Measurements from ENCODE around the gene ATP5F1E.
A peak's percentile ranks its signal among the peaks of the same experiment; 100 is the strongest.
"Not testable (repeated sequence)": the region's sequence is repeated elsewhere in the genome, so short reads cannot be mapped to it uniquely, and the experiment has no call there.

The ATP5F1E gene

GRCh38 chr20:58987790-58988564 is 44.2 kb downstream of the ATP5F1E start:
- no peak for DNase-seq

DNA sequence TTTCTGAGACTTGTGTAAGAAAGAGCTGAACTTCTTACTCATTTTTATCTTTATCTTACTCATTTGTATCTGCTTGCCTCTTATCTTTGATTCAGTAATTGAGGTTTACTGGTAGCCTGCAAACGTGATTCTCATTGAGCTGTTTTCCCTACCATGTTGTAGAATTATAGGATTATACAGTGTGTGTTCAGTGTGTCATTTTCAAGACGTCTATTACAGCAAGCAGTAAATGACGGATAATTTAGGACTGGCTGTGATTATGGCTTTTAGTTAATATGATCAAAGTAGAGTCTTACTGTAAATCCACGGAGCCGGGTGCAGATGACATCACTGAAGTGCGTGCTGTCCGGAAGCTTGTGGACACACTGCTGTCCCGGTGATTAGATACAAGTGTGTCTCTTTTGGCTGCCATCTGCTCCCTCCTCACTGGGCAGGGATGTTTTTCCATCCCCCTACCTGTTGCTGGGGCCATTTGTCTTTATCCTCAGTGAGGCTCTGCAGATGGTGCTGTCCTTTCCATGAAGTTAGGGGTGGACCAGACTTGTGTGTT is 45.1 kb downstream of the ATP5F1E start:
- DNase-seq: no peak

DNA sequence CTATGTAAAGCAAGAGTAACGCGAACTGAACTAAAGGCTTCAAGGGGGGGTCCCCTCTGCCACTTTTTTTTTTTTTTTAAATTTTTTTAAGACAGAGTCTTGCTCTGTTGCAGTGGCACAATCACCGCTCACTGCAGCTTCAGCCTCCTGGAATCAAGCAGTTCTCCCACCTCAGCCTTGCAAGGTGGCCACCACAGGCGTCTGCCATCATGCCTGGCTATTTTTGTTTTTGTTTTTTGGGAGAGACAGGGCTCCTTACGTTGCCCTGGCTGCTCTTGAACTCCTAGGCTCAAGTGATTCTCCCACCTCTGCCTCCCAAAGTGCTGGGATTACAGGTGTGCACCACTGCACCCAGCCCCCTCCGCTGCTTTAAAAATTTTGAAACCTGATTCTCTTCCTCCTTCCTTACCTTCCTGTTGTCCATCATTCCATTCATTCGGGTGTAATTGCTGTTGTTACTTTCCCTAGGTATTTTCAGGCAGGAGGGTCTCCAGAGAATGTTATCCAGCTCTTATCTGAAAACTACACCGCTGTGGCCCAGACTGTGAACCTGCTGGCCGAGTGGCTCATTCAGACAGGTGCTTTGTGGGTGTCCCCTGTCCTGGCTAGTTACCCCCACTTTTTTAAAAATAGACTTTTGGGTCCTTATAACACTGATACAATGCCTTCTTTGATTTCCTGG is 45.7 kb downstream of the ATP5F1E start:
- DNase-seq: no peak

DNA sequence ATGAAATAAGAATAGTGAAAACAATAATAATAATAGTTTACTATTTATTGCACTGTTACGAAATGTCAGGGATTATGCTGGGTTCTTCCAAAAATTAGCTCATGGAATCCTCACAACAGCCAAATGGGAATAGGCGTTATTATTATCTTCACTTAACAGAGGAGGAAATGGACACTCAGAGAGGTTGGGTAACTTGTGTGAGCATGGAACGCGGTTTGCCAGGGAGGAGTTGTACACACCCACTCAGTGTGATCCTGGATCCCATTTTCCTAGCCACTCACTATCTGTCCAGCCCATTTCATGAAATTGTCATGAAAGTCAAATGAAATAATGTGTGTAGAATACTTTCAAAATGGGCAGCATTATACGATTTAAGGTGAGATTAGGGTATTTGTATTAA is 46.5 kb downstream of the ATP5F1E start:
- no peak for DNase-seq

- DNase-seq: no peak
Observed at GRCh38 chr20:58984691-58985090, 47.4 kb downstream of the ATP5F1E start.

DNA sequence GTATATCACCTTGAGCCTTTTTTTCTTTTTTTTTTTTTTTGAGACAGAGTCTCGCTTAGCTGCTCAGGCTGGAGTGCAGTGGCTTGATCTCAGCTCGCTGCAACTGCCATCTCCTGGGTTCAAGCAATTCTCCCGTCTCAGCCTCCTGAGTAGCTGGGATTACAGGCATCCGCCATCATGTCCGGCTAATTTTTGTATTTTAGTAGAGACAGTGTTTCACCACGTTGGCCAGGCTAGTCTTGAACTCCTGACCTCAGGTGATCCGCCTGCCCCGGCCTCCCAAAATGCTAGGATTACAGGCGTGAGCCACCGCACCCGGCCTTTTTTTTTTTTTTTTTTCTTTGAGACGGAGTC is 49.0 kb downstream of the ATP5F1E start:
- DNase-seq: not testable (repeated sequence)

GRCh38 chr20:58982406-58983114 is 49.6 kb downstream of the ATP5F1E start:
- DNase-seq: no peak

- no peak for DNase-seq
Observed at GRCh38 chr20:58981628-58982364, 50.3 kb downstream of the ATP5F1E start.

- peak; percentile 90 for DNase-seq
Observed at GRCh38 chr20:58980711-58981627, 51.2 kb downstream of the ATP5F1E start, which contains the start of gene NELFCD. Gene NELFCD, plus strand, starts transcription at chr20:58981256. Its CDS starts 54 bp downstream, at chr20:58981310.

GRCh38 chr20:58978351-58979190 is 53.6 kb downstream of the ATP5F1E start:
- DNase-seq: no peak

GRCh38 chr20:58976061-58976730 is 55.9 kb downstream of the ATP5F1E start:
- no peak for DNase-seq
